GM21381 (cell line): ENCODE data around the gene GBE1.

ENCODE experiments used
- ATAC-seq: cut with Tn5 transposase; IDR thresholded peaks from one replicate; pipeline ENCODE4 v1.9.1; 2021; ENCODE audit warnings: mild to moderate bottlenecking, moderate library complexity; ENCODE audit not compliant: unreplicated experiment

Gene GBE1

DNA sequence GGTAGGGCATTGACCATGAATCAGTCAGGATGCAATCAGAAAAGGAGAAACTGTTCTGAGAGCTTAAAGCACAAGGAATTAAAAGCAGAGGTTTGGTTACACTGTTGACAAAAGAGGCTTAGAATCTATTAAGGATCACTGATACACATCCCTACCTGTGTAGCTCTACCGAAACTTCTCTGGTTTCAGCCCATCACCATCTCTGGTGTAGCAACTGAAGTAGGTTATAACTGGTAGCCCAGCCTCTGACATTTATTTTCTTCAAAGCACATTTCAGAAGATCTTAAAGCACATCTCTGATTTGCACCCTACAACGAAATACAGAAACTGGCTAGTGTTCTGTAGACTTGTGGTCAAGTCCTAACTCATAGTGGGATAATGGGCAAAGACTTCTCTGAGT lies 283.7 kb downstream of the GBE1 start:
- ATAC-seq: no peak

DNA sequence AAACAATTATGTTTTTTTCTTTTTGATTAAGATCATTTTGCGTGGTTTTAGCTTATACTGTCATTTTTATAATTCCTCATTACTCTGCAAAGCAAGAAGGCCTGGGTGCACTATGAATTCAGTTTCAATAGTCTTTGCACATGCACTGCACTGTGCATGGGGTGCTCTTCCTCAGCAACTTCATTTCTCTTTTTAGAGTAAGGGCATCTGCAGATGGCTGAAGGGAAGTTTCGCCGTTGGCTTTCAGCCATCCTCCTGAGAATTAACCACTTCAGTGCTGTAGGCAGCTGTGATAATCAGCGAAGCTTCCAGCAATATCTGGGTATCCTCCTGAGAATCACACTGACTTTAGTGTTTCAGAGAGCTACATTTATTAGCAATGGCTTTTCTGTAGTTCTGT lies 284.8 kb downstream of the GBE1 start:
- no peak for ATAC-seq

DNA sequence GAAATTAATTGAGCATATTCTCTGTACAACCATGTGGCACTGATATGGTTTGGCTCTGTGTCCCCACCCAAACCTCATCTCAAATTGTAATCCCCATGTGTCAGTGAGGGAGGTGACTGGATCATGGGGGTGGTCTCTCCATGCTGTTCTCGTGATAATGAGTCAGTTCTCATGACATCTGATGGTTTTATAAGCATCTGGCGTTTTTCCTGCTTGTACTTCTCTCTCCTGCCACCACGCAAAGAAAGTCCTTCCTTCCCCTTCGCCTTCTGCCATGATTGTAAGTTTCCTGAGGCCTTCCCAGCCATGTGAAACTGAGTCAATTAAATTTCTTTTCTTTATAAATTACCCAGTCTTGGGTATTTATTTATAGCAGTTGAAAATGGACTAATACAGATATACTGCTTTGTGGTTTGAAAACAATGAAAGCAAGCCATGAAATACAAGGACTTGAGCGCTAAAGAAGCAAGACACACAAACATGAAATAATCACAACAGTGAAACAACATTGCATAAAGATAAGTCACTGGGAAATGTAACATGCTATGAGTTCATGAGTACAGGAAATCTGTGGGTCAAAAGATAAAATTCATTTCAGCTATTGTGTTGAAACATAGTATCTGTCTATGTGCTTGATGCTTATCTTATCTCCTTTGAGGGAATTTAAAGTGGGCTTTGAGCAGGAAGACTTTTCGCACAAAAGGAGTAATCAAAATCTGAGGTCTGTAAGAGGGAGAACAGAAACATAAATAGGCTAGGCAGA lies 288.7 kb downstream of the GBE1 start:
- ATAC-seq: no peak

GRCh38 chr3:81470524-81471278 lies 290.7 kb downstream of the GBE1 start:
- no peak for ATAC-seq

GRCh38 chr3:81468391-81468790 lies 293.1 kb downstream of the GBE1 start:
- ATAC-seq: no peak

DNA sequence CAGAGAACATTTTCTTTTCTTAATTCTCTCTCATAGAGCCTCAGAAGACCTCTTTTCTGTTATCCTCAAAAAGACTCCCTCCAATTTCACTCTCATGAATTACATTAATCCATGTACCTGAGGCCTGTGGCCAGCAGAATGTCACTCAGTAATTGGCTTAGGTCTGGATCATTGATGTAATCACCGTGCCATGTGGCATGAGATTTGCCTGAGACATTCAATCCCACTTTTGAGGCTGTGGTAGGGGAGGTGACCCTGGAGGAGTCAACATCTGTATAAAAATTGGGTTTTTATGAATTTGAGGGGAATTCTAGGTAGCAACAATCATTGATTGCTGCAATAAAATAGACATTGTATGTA lies 295.3 kb downstream of the GBE1 start:
- ATAC-seq: no peak

DNA sequence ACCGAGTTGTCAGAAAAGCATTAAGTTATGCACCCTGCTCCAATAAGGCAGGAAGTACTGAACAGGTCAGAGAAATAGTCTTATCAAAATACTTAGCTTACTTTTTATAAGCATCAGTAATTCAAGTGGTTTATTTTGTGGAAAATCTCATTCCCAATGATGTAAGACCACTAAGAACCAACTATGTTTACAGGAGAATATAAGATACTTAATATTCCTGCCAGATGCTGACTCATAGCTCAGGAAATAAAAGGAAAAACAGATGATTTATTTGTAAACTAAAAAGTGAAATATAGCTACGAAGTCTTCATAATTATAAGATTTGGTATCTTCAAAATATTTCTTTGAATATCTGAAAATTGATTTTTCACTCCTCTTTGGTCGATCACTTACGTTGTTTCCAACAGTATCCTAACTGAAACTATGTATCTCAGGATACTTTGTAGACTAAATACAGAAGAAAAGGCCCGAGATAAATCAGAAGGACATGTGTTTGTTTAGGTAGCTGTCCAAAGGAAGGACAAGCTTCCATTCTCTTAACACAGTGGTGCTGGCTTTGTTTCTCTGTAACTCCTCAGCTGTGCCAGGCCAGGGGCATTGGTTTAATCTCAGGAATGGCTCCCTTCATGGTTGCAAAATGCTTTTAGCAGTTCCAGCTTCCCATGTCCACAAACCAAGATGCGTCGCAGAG lies 295.8 kb downstream of the GBE1 start:
- ATAC-seq: no peak

DNA sequence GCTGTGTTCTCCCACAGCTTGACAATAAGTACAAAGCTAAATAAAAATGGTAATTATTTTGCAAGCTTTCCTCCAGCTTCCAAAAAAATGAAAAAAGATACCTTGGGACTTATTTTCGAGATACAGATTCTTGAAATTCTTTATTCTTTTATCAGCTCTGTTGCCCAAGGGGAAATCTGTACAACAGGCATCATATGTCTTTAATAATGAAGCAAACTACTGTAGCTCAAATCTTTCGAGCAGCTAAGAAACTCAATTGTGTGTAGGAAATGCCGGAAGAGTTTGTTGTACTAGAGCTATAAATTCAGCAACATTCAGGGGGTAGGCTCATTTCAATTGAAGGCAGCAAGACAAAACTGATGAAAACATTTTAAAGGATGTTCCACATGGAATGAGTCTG lies 297.7 kb downstream of the GBE1 start:
- no peak for ATAC-seq

DNA sequence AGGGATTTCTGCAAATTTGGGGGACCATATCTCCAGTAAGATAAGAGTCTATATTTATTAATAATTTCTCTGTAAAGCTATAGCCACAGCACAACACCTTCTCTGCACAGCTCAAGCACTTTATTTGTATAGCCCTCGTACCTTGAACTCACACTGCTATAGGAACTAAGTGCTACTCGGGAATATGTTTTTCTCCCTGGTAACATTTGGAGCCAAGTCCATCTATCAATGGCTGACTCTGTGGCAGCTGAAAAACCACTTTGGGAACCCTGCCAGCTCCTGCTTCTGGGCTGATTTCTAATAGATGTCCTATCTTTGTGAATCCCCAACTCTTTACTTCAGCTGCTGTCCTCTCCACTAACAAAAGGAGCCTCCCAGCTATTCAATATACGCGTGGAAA lies 298.5 kb downstream of the GBE1 start:
- no peak for ATAC-seq

GRCh38 chr3:81459733-81460132 lies 301.7 kb downstream of the GBE1 start:
- no peak for ATAC-seq

- ATAC-seq: no peak
These were observed 309.0 kb downstream of the GBE1 start for GRCh38 chr3:81452418-81452817.

GRCh38 chr3:81451611-81452010 lies 309.8 kb downstream of the GBE1 start:
- ATAC-seq: no peak

GRCh38 chr3:81451140-81451539 lies 310.3 kb downstream of the GBE1 start:
- no peak for ATAC-seq

DNA sequence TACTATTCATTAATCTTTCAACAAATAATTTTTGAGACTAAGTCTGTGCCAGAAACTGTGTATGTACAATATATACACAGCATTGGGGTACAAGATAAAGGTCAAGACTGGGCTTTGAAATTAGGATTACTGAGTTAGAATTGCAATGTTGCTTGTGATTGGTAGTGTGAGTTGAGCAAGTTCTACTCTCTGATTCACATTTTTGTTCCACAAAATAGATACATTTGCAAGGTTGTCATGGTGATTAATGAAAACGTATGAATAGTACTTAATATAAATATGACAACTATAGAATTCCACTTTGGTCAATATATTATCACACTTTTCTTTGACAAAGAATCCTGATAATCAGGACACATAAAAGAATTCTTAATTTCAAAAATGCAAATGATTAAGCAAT lies 314.6 kb downstream of the GBE1 start:
- ATAC-seq: no peak

- ATAC-seq: no peak
These were observed 315.7 kb downstream of the GBE1 start for GRCh38 chr3:81445712-81446111.

DNA sequence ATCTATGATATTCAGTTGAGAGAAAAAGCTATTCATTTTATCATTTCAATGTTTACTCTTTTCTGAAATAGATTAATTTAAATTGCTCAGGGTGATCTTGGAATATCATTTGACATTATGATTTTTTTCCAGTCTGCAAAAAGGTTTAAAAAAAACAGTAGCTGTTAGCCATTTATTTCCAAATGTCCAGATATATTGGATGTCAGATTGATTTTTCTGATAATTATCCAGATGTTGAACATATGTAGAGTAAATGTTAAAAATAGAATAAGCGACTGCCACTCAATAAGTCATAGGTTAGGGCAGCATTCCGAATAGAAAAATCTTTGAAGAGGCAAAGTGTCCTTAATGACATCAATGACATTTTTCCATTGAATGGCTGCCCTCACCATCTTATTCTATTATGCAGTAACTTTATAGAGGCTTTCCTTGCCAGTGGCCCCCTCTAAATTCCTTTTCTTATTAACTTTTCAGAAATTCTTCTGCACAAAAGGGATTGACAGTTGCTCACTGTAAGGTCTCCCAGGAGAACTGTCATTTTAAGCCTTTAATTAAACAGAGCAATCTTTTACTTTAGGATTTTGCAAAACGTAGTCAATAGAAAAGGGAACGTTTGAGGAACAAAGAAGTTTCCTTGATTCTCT lies 316.5 kb downstream of the GBE1 start:
- no peak for ATAC-seq

- no peak for ATAC-seq
These were observed 317.5 kb downstream of the GBE1 start for GRCh38 chr3:81443958-81444357.

DNA sequence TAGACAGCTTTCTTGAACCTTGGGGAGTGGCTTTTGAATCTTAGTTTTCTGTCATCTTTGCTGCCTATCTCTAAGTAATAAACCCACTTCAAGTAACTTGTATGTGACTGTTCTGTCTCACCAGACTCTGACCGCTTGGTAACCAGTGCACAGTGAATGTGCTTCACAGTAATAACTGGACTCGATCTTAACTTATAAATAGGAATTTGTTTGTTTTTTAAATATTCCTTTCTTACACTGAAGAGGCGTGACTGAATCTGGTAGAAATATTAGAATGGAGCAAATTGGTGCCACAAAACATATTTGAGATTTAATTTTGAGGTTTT lies 318.0 kb downstream of the GBE1 start:
- ATAC-seq: no peak

DNA sequence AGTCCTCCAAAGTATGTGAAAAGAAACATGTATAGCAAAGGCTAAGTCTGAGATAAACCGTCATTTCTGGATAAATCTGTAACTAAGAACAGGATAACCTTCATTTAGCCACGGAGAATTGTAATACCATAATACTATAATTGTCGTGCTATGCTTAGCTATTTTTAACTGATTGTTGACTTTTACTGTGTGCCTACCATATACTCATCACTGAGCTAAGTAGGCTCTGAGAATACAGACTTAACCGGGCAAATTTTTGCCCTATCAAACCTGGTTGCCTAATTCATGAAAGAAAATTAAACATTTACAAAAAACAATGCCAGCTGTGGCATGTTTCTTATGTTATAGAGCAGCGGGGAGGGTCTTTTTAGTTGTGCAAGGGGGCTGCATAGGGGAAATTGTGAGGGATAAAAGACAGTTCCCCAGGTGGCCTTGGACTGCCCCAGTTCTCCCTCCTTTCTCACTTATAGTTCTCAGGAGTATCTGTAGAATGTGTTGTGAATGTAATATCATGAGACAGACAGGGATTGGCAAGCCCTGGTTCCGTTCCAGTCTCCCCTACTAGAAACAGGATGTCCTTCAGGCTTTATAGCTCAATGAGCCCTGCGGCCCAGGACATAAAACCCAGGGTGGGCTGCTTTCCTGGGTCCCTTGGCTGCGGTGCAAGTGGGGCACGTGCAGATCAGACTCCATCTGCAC lies 318.5 kb downstream of the GBE1 start:
- ATAC-seq: no peak

DNA sequence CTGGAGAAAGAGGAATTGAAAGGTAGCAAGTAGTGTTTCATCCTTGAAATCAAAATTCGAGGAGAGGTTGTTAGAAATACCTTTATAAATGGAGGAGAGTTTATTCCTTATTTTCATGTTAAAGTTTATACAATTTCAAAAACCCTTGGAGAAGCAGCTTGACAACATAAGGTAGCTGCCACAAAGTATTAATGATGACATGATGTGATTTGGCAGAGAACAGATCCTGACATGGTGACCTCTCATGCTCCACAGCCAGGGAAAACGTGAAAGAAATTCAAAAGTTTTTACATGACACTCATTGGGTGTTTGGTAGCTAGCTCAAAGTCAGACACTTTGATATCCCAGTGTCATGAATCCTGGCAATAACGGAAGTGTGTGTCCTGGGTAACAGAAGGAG lies 320.8 kb downstream of the GBE1 start:
- no peak for ATAC-seq
